Gastrocnemius medialis (tissue), 4 donors: Measurements from ENCODE around the gene CD151. TPM values are rescaled to one million over a fixed set of nuclear protein-coding genes. Genes with fewer than 3 reads are reported as not detected.

Experiments used
- ATAC-seq, 2 donors: fragments of 150-250 bp; one replicate each; pipeline ENCODE4 v1.9.1; 2016
- DNase-seq, 2 donors: peaks; one replicate each; pipeline ENCODE4 v3.0.0-alpha.2; 2019
- H3K27ac ChIP-seq, 4 donors: fragments of 200-600 bp; sonication (generic); 1 replicate in 1 of 4; 2 replicates in 3 of 4; pipeline ENCODE4 v1.5.1; 2016 to 2018; ENCODE audit warnings: mild to moderate bottlenecking in 2 of 4, moderate library complexity in 1 of 4
- H3K27me3 ChIP-seq, 3 donors: fragments of 200-600 bp; sonication (generic) in 2 of 3; 1 replicate in 1 of 3; 2 replicates in 2 of 3; pipeline versions ENCODE4 v1.5.1 to v1.6.0; 2016 to 2019; ENCODE audit warnings: mild to moderate bottlenecking in 1 of 3, moderate library complexity in 1 of 3
- H3K36me3 ChIP-seq, 2 donors: fragments of 200-600 bp; sonication (generic) in 1 of 2; one replicate each; pipeline ENCODE4 v1.5.1; 2017 to 2018
- H3K4me1 ChIP-seq, 2 donors: fragments of 200-600 bp; sonication (generic) in 1 of 2; one replicate each; pipeline ENCODE4 v1.5.1; 2016 to 2017; ENCODE audit warnings: mild to moderate bottlenecking in 2 of 2
- H3K4me3 ChIP-seq, 4 donors: fragments of 200-600 bp; sonication (generic) in 3 of 4; 1 replicate in 1 of 4; 2 replicates in 3 of 4; pipeline ENCODE4 v1.5.1; 2016 to 2019; ENCODE audit warnings: mild to moderate bottlenecking in 2 of 4
- H3K9me3 ChIP-seq, 3 donors: fragments of 200-600 bp; sonication (generic) in 2 of 3; 1 replicate in 1 of 3; 2 replicates in 2 of 3; pipeline ENCODE4 v1.5.1; 2016 to 2019
- CTCF ChIP-seq, 5 experiments: fragments of 450-650 bp in 3 of 5; fragments of 200-600 bp in 2 of 5; sonication (generic) in 2 of 5; IDR thresholded peaks in 4 of 5; conservative IDR thresholded peaks in 1 of 5; 1 replicate in 4 of 5; 2 replicates in 1 of 5; pipeline ENCODE4 v1.5.1; 2016 to 2019; ENCODE audit warnings: antibody characterized with exemption in 5 of 5, mild to moderate bottlenecking in 3 of 5, moderate library complexity in 3 of 5
- POLR2A ChIP-seq, 2 donors: fragments of 450-650 bp; IDR thresholded peaks; one replicate each; pipeline ENCODE4 v1.6.1; 2017; ENCODE audit warnings: antibody characterized with exemption in 2 of 2, mild to moderate bottlenecking in 2 of 2, moderate library complexity in 2 of 2
- in situ Hi-C, 4 donors: fragments of 200-750 bp; cut with MboI; loops; one replicate each; pipeline versions ENCODE4 v1.15.0 to v1.8.0; 2017; ENCODE audit warnings: low sequenced_read_pairs in 4 of 4
- intact Hi-C: fragments of 100-400 bp; cut with DNase I; formaldehyde crosslinking; loops from one replicate; pipeline ENCODE4 v1.15.1; 2023; ENCODE audit warnings: low total_unique reads
- total RNA-seq, 4 donors: library from RNA; depleted of rRNA; stranded (reverse); fragments of >200 nt; gene quantifications; one replicate each; pipeline versions ENCODE4 v1.1.0 to v1.2.3, GENCODE V29; 2016

The CD151 gene
- total RNA-seq, 4 donors from 2014 or later: 77.0 to 206 (median 169) TPM

- ATAC-seq (no peak), DNase-seq (no peak)
- no peak overlapping the region for H3K4me3 ChIP-seq
- no peak for TF ChIP-seq POLR2A (IDR thresholded peaks at IDR 0.05)
- TF ChIP-seq CTCF (IDR thresholded peaks at IDR 0.05 in 4 of 5, conservative IDR thresholded peaks at IDR 0.05 in 1 of 5): no peak
- in situ Hi-C loops: no loop called here
- no peaks in the 10 kb centered on the region for H3K36me3 ChIP-seq
- H3K9me3 ChIP-seq: no peaks in the 10 kb centered on the region
- H3K27me3 ChIP-seq: peaks cover 41 to 60% (median 55%) of the 10 kb centered on the region in 3 donors
- H3K4me1 ChIP-seq: peaks cover 4 to 19% of the 10 kb centered on the region in 2 donors
- intact Hi-C loops: no loop called here
- no peak overlapping the region for H3K27ac ChIP-seq
Measured at GRCh38 chr11:791658-792534, 40.9 kb upstream of the CD151 start.

GRCh38 chr11:792535-792821, 40.3 kb upstream of the CD151 start:
- ATAC-seq (no peak), DNase-seq (no peak)
- no peaks in the 10 kb centered on the region for H3K36me3 ChIP-seq
- intact Hi-C loops (no loop called here), in situ Hi-C loops (no loop called here)
- no peak for TF ChIP-seq CTCF (IDR thresholded peaks at IDR 0.05 in 4 of 5, conservative IDR thresholded peaks at IDR 0.05 in 1 of 5)
- TF ChIP-seq POLR2A (IDR thresholded peaks at IDR 0.05): no peak
- H3K27me3 ChIP-seq: peaks cover 41 to 60% (median 55%) of the 10 kb centered on the region in 3 donors
- H3K9me3 ChIP-seq: no peaks in the 10 kb centered on the region
- no peak overlapping the region for H3K27ac ChIP-seq
- no peak overlapping the region for H3K4me3 ChIP-seq
- peaks cover 7 to 25% of the 10 kb centered on the region in 2 donors for H3K4me1 ChIP-seq

GRCh38 chr11:792873-793272, 39.9 kb upstream of the CD151 start:
- ATAC-seq: no peak
- intact Hi-C loops (no loop called here), in situ Hi-C loops (no loop called here)
- Histone ChIP-seq H3K36me3 (no peaks in the 10 kb centered on the region), H3K4me3 (no peak overlapping the region), H3K4me1 (peaks cover 9 to 29% of the 10 kb centered on the region in 2 donors), H3K27me3 (peaks cover 39 to 60% (median 55%) of the 10 kb centered on the region in 3 donors), H3K27ac (no peak overlapping the region), H3K9me3 (no peaks in the 10 kb centered on the region)
- no peak for DNase-seq
- TF ChIP-seq CTCF (IDR thresholded peaks at IDR 0.05 in 4 of 5, conservative IDR thresholded peaks at IDR 0.05 in 1 of 5) (no peak), POLR2A (IDR thresholded peaks at IDR 0.05) (no peak)

- H3K27ac ChIP-seq: no peak overlapping the region
- TF ChIP-seq POLR2A (IDR thresholded peaks at IDR 0.05): no peak
- no peak for TF ChIP-seq CTCF (IDR thresholded peaks at IDR 0.05 in 4 of 5, conservative IDR thresholded peaks at IDR 0.05 in 1 of 5)
- H3K4me1 ChIP-seq: peaks cover 11 to 33% of the 10 kb centered on the region in 2 donors
- DNase-seq: no peak
- peaks cover 34 to 54% (median 52%) of the 10 kb centered on the region in 3 donors for H3K27me3 ChIP-seq
- intact Hi-C loops (no loop called here), in situ Hi-C loops (no loop called here)
- H3K36me3 ChIP-seq: no peaks in the 10 kb centered on the region
- no peak for ATAC-seq
- H3K4me3 ChIP-seq: no peak overlapping the region
- H3K9me3 ChIP-seq: no peaks in the 10 kb centered on the region
Measured at GRCh38 chr11:793556-793955, 39.2 kb upstream of the CD151 start.
